SK-N-SH (cell line): ENCODE measurements around the gene BTG2. TPM values are rescaled to one million over a fixed set of nuclear protein-coding genes. Genes with fewer than 3 reads are reported as not detected.
"Not testable (repeated sequence)": the region's sequence is repeated elsewhere in the genome, so short reads cannot be mapped to it uniquely, and the experiment has no call there.

ENCODE experiments used
- CTCF ChIA-PET: fragments of 300-600, 350-600 bp; formaldehyde crosslinking; extraction: SDS; loops from one replicate; lab custom pipeline; 2021; lab: Yijun Ruan, JAX
- POLR2A ChIA-PET: fragments of 350-600 bp; sonication (Branson Sonifier 250); formaldehyde crosslinking; extraction: SDS; loops from one replicate; lab custom pipeline; 2020; ENCODE audit warnings: antibody characterized with exemption, inconsistent platforms; lab: Yijun Ruan, JAX
- DNase-seq: peaks from one replicate; pipeline ENCODE4 v3.0.0; 2012
- H2AFZ ChIP-seq: fragments of 200-600 bp; sonication (generic); 2 replicates; pipeline ENCODE4 v1.8.1; 2016; ENCODE audit warnings: antibody characterized with exemption, mild to moderate bottlenecking, low read depth
- H3F3A ChIP-seq: fragments of 200-600 bp; sonication (generic); replicated peaks from 2 replicates; pipeline ENCODE3; 2016; ENCODE audit warnings: antibody characterized with exemption, mild to moderate bottlenecking; ENCODE audit not compliant: insufficient read depth
- H3K27ac ChIP-seq, 2 experiments: fragments of 200-500 bp in 1 of 2; fragments of 200-600 bp in 1 of 2; sonication (Bioruptor generic) in 1 of 2; sonication (generic), shearing (Covaris generic) in 1 of 2; 2 replicates each; pipeline versions ENCODE4 v1.5.1 to v1.6.1; 2014 to 2016; ENCODE audit warnings: low read depth in 2 of 2, inconsistent platforms in 1 of 2, low read length in 1 of 2, mild to moderate bottlenecking in 1 of 2, mixed read lengths in 1 of 2
- H3K27me3 ChIP-seq: fragments of 200-600 bp; sonication (generic), shearing (Covaris generic); 2 replicates; pipeline ENCODE4 v1.6.1; 2016; ENCODE audit warnings: mixed run types; ENCODE audit not compliant: insufficient read depth
- H3K36me3 ChIP-seq, 2 experiments: fragments of 200-500 bp in 1 of 2; fragments of 200-600 bp in 1 of 2; sonication (Bioruptor generic) in 1 of 2; sonication (generic) in 1 of 2; replicated peaks in 1 of 2; 2 replicates each; pipeline versions ENCODE3 to v1.5.1; 2014 to 2016; ENCODE audit warnings: low read length in 1 of 2, mild to moderate bottlenecking in 1 of 2; ENCODE audit not compliant: insufficient read depth in 2 of 2, control insufficient read depth in 1 of 2
- H3K4me1 ChIP-seq, 2 experiments: fragments of 200-500 bp in 1 of 2; fragments of 200-600 bp in 1 of 2; sonication (Bioruptor generic) in 1 of 2; sonication (generic), shearing (Covaris generic) in 1 of 2; 2 replicates each; pipeline versions ENCODE4 v1.5.1 to v1.6.1; 2014 to 2016; ENCODE audit warnings: low read depth in 1 of 2, low read length in 1 of 2, mixed run types in 1 of 2; ENCODE audit not compliant: insufficient read depth in 2 of 2, control insufficient read depth in 1 of 2
- H3K4me2 ChIP-seq: fragments of 200-600 bp; sonication (generic), shearing (Covaris generic); 2 replicates; pipeline ENCODE4 v1.6.1; 2017; ENCODE audit warnings: mixed run types
- H3K4me3 ChIP-seq, 2 experiments: fragments of 200-500 bp in 1 of 2; fragments of 200-600 bp in 1 of 2; sonication (Bioruptor generic) in 1 of 2; sonication (generic), shearing (Covaris generic) in 1 of 2; 2 replicates each; pipeline versions ENCODE4 v1.5.1 to v1.8.1; 2014 to 2016; ENCODE audit warnings: low read depth in 2 of 2, inconsistent platforms in 1 of 2, low read length in 1 of 2, mild to moderate bottlenecking in 1 of 2, mixed read lengths in 1 of 2, moderate library complexity in 1 of 2
- H3K79me2 ChIP-seq: fragments of 200-600 bp; sonication (generic); 2 replicates; pipeline ENCODE4 v1.8.1; 2017; ENCODE audit warnings: mild to moderate bottlenecking; ENCODE audit not compliant: insufficient read depth
- H3K9ac ChIP-seq: fragments of 200-600 bp; sonication (generic); 2 replicates; pipeline ENCODE4 v1.6.1; 2017; ENCODE audit warnings: mixed run types
- H3K9me2 ChIP-seq: fragments of 200-600 bp; sonication (generic); 2 replicates; pipeline ENCODE4 v1.6.1; 2017; ENCODE audit warnings: mixed run types
- H3K9me3 ChIP-seq: fragments of 200-600 bp; sonication (generic); 2 replicates; pipeline ENCODE4 v1.6.1; 2017; ENCODE audit warnings: mixed run types, mild to moderate bottlenecking, moderate library complexity
- H4K20me1 ChIP-seq: fragments of 200-600 bp; sonication (generic); 2 replicates; pipeline ENCODE4 v1.6.1; 2017; ENCODE audit warnings: mild to moderate bottlenecking, mixed run types; ENCODE audit not compliant: insufficient read depth
- CHD2 ChIP-seq: fragments of 150-350 bp; IDR thresholded peaks from 2 replicates; pipeline ENCODE4 v1.6.1; 2018; ENCODE audit warnings: low read length; ENCODE audit not compliant: partially characterized antibody
- CTCF ChIP-seq: fragments of 200-600 bp; sonication (generic); IDR thresholded peaks from 2 replicates; pipeline ENCODE4 v1.6.1; 2017; ENCODE audit warnings: antibody characterized with exemption, mild to moderate bottlenecking, moderate library complexity
- EZH2phosphoT487 ChIP-seq: fragments of 200-600 bp; sonication (generic); IDR thresholded peaks from 2 replicates; pipeline ENCODE4 v1.6.1; 2017; ENCODE audit warnings: low read depth, mixed run types, mild to moderate bottlenecking, antibody characterized with exemption, moderate library complexity, borderline replicate concordance
- FOSL2 ChIP-seq: IDR thresholded peaks from 2 replicates; pipeline ENCODE4 v1.4.0; 2012; ENCODE audit warnings: low read depth, mild to moderate bottlenecking, moderate library complexity, borderline replicate concordance
- FOXJ3 ChIP-seq: sonication (generic); formaldehyde crosslinking; IDR thresholded peaks from 2 replicates; pipeline ENCODE4 v1.5.1; 2020; ENCODE audit warnings: mild to moderate bottlenecking, missing genetic modification reagents
- JUND ChIP-seq: IDR thresholded peaks from 2 replicates; pipeline ENCODE4 v1.4.0; 2012
- MEF2A ChIP-seq: IDR thresholded peaks from 2 replicates; pipeline ENCODE4 v1.4.0; 2012; ENCODE audit warnings: low read depth, borderline replicate concordance
- NRF1 ChIP-seq: IDR thresholded peaks from 2 replicates; pipeline ENCODE4 v1.6.1; 2012; ENCODE audit warnings: low read depth, mild to moderate bottlenecking, low read length
- POLR2AphosphoS5 ChIP-seq: IDR thresholded peaks from 2 replicates; pipeline ENCODE4 v1.6.1; 2012; ENCODE audit warnings: low read depth, low read length
- RCOR1 ChIP-seq: fragments of 150-350 bp; IDR thresholded peaks from 2 replicates; pipeline ENCODE4 v1.6.1; 2017; ENCODE audit warnings: antibody characterized with exemption, low read length
- RFX5 ChIP-seq: IDR thresholded peaks from 2 replicates; pipeline ENCODE4 v1.6.1; 2012; ENCODE audit warnings: mild to moderate bottlenecking, improper control_type of control experiment, low read length
- RXRA ChIP-seq: IDR thresholded peaks from 2 replicates; pipeline ENCODE4 v1.4.0; 2012; ENCODE audit warnings: low read depth, mild to moderate bottlenecking, borderline replicate concordance
- SIN3A ChIP-seq: IDR thresholded peaks from 2 replicates; pipeline ENCODE4 v1.6.1; 2012; ENCODE audit warnings: low read depth, mild to moderate bottlenecking, low read length, moderate library complexity, borderline replicate concordance
- SMC3 ChIP-seq: IDR thresholded peaks from 2 replicates; pipeline ENCODE4 v1.6.1; 2012; ENCODE audit warnings: low read depth, low read length, improper control_type of control experiment
- TCF12 ChIP-seq: IDR thresholded peaks from 2 replicates; pipeline ENCODE4 v1.4.0; 2012
- ZBTB33 ChIP-seq: IDR thresholded peaks from 2 replicates; pipeline ENCODE4 v1.4.0; 2012; ENCODE audit warnings: low read depth, borderline replicate concordance
- WGBS: methylation state at CpG from one replicate; pipeline ENCODE4 v1.1.6; 2017; ENCODE audit warnings: low lambda C conversion rate; 5-methylcytosine and 5-hydroxymethylcytosine counted together
- polyA plus RNA-seq, 3 experiments: library from polyadenylated mRNA; depleted of rRNA; stranded (reverse); fragments of >200 nt; gene quantifications; 2 replicates each; pipeline ENCODE4 v1.2.3, GENCODE V29; 2012

Gene BTG2
- polyA plus RNA-seq, 1 of the 3 experiments (the other 2 are of a cell fraction): 26.2 TPM

GRCh38 chr1:203265541-203265940 is 39.8 kb upstream of the BTG2 start:
- no peak overlapping the region for H3K27ac ChIP-seq
- H3K4me3 ChIP-seq: no peak overlapping the region
- H3K79me2 ChIP-seq: no peaks in the 10 kb centered on the region
- TF ChIP-seq MEF2A (no peak), RFX5 (no peak), ZBTB33 (no peak), CTCF (no peak), CHD2 (no peak), EZH2phosphoT487 (no peak), TCF12 (no peak), FOXJ3 (CRISPR knock-in tag) (no peak), SIN3A (no peak), RXRA (no peak), FOSL2 (no peak), NRF1 (no peak), POLR2AphosphoS5 (no peak), JUND (no peak), SMC3 (no peak), RCOR1 (no peak)
- WGBS: 67% methylated on average over 4 of the region's 4 CpGs
- CTCF ChIA-PET: interaction anchor here (1.4 to 31.2 kb wide), 6 partner anchors 41 to 226 kb away, joined by 4 to 817 read pairs (median 10); partner anchors contain the start of gene FMOD
- no peaks in the 10 kb centered on the region for H3K9me3 ChIP-seq
- DNase-seq: no peak
- peaks cover 9% of the 10 kb centered on the region for H3K27me3 ChIP-seq
- H3K9ac ChIP-seq: no peak overlapping the region
- no peaks in the 10 kb centered on the region for H3K9me2 ChIP-seq
- peaks cover 0 to 9% of the 10 kb centered on the region in 2 experiments; a peak in 1 of 4 replicates for H3K4me1 ChIP-seq
- no peak overlapping the region for H3K4me2 ChIP-seq
- no peaks in the 10 kb centered on the region for H3K36me3 ChIP-seq
- POLR2A ChIA-PET: no interaction called here
- H3F3A ChIP-seq: no peaks in the 10 kb centered on the region
- no peaks in the 10 kb centered on the region for H4K20me1 ChIP-seq
- H2AFZ ChIP-seq: no peak overlapping the region

DNA sequence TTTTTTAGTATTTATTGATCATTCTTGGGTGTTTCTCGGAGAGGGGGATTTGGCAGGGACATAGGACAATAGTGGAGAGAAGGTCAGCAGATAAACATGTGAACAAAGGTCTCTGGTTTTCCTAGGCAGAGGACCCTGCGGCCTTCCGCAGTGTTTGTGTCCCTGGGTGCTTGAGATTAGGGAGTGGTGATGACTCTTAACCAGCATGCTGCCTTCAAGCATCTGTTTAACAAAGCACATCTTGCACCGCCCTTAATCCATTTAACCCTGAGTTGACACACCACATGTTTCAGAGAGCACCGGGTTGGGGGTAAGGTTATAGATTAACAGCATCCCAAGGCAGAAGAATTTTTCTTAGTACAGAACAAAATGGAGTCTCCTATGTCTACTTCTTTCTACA is 39.2 kb upstream of the BTG2 start:
- H3K4me3 ChIP-seq, H2AFZ ChIP-seq, H3K27me3 ChIP-seq, H3K4me2 ChIP-seq, POLR2A ChIA-PET, H3K36me3 ChIP-seq, H3K79me2 ChIP-seq, H3K9ac ChIP-seq, H3K9me2 ChIP-seq, H3K27ac ChIP-seq, H4K20me1 ChIP-seq, DNase-seq, H3K9me3 ChIP-seq, H3F3A ChIP-seq: not testable (repeated sequence)
- CTCF ChIA-PET: interaction anchor here (1.6 to 31.2 kb wide), 10 partner anchors 22 to 239 kb away, joined by 6 to 817 read pairs (median 16); partner anchors contain the start of genes ADORA1, FMOD and PPFIA4
- 62% methylated on average over 4 of the region's 5 CpGs for WGBS
- peaks cover 0 to 13% of the 10 kb centered on the region in 2 experiments; a peak in 1 of 4 replicates for H3K4me1 ChIP-seq
